ENCODE measurements around the gene DNAJB4. TPM values are rescaled to one million over a fixed set of nuclear protein-coding genes. Genes with fewer than 3 reads are reported as not detected.

Gene DNAJB4
- total RNA-seq, 1 experiment from 2014 or later, result 23.4 TPM

GRCh38 chr1:77961392-77961791 lies 43.3 kb upstream of the DNAJB4 start:
- DNase-seq (ENCODE audit: low spot score) (no peak), ATAC-seq (no peak)
- H3K4me1 Mint-ChIP-seq, result no peaks in the 10 kb centered on the region
- H3K27ac Mint-ChIP-seq, result no peak overlapping the region
- ChIA-PET POLR2A (no interaction called here), CTCF (no interaction called here)
- H3K36me3 Mint-ChIP-seq, result peaks cover 91% of the 10 kb centered on the region
- H3K9me3 Mint-ChIP-seq, result no peaks in the 10 kb centered on the region
- H3K27me3 Mint-ChIP-seq (ENCODE audit: low read depth), result no peaks in the 10 kb centered on the region
- TF ChIP-seq AFF4 (CRISPR knock-in tag; IDR thresholded peaks at IDR 0.05; ENCODE audit: borderline replicate concordance), result no peak
- no peak overlapping the region for H3K4me3 Mint-ChIP-seq

GRCh38 chr1:77966291-77966690 lies 38.4 kb upstream of the DNAJB4 start:
- peak overlapping the region; percentile 58 for H3K27ac Mint-ChIP-seq
- TF ChIP-seq GTF2I (CRISPR knock-in tag; conservative IDR thresholded peaks at IDR 0.05) (no peak), SMAD4 (CRISPR knock-in tag; IDR thresholded peaks at IDR 0.05) (no peak), NR2C2 (CRISPR knock-in tag; IDR thresholded peaks at IDR 0.05) (no peak), ARID4B (CRISPR knock-in tag; IDR thresholded peaks at IDR 0.05; ENCODE audit: borderline replicate concordance) (no peak)
- H3K9me3 Mint-ChIP-seq, result no peaks in the 10 kb centered on the region
- H3K36me3 Mint-ChIP-seq, result peaks cover 82% of the 10 kb centered on the region
- no peak overlapping the region for H3K4me3 Mint-ChIP-seq
- peaks cover 4% of the 10 kb centered on the region for H3K4me1 Mint-ChIP-seq
- ChIA-PET POLR2A (no interaction called here), CTCF (no interaction called here)
- ATAC-seq (no peak), DNase-seq (ENCODE audit: low spot score) (no peak)
- H3K27me3 Mint-ChIP-seq (ENCODE audit: low read depth), result no peaks in the 10 kb centered on the region

- no peak for TF ChIP-seq NR1H2 (CRISPR knock-in tag; IDR thresholded peaks at IDR 0.05)
- no peak for TF ChIP-seq ERG (CRISPR knock-in tag; IDR thresholded peaks at IDR 0.05)
- no peak for TF ChIP-seq ATF6 (CRISPR knock-in tag; IDR thresholded peaks at IDR 0.05)
- no peak for TF ChIP-seq GTF2I (CRISPR knock-in tag; conservative IDR thresholded peaks at IDR 0.05)
- no peak for TF ChIP-seq ETV6 (CRISPR knock-in tag; IDR thresholded peaks at IDR 0.05)
- no peak for TF ChIP-seq ZNF263 (CRISPR knock-in tag; IDR thresholded peaks at IDR 0.05; ENCODE audit: low read depth)
- TF ChIP-seq ZNF281 (CRISPR knock-in tag; IDR thresholded peaks at IDR 0.05), result no peak
- TF ChIP-seq MLX (CRISPR knock-in tag; IDR thresholded peaks at IDR 0.05), result no peak
- no peak for TF ChIP-seq RELA (CRISPR knock-in tag; IDR thresholded peaks at IDR 0.05; ENCODE audit: borderline replicate concordance)
- CTCF ChIA-PET, result no interaction called here
- H3K9me3 Mint-ChIP-seq, result no peaks in the 10 kb centered on the region
- POLR2A ChIA-PET, result interaction anchor here (1.2 kb wide), 1 partner anchor 9 kb away, joined by 4 read pairs; the partner anchor contains the start of gene FUBP1
- ATAC-seq, result no peak
- DNase-seq (ENCODE audit: low spot score), result no peak
- no peak overlapping the region for H3K27ac Mint-ChIP-seq
- no peaks in the 10 kb centered on the region for H3K27me3 Mint-ChIP-seq (ENCODE audit: low read depth)
- H3K4me3 Mint-ChIP-seq, result no peak overlapping the region
- peaks cover 56% of the 10 kb centered on the region for H3K36me3 Mint-ChIP-seq
- peaks cover 31% of the 10 kb centered on the region for H3K4me1 Mint-ChIP-seq
These were observed 34.5 kb upstream of the DNAJB4 start for GRCh38 chr1:77970192-77970591.
